Adipocyte (in vitro differentiated cells): Measurements from ENCODE around the gene PSPC1.
"Not testable (repeated sequence)": the region's sequence is repeated elsewhere in the genome, so short reads cannot be mapped to it uniquely, and the experiment has no call there.

Experiments used
- DNase-seq: peaks from one replicate; pipeline ENCODE4 v3.0.0-alpha.2; 2015; ENCODE audit warnings: low read depth
- H3K27me3 ChIP-seq: replicated peaks from 2 replicates; pipeline ENCODE4 v1.7.0; 2013; ENCODE audit warnings: mild to moderate bottlenecking, low read length, moderate library complexity; ENCODE audit not compliant: control insufficient read depth, insufficient read depth
- H3K36me3 ChIP-seq: 2 replicates; pipeline ENCODE4 v1.7.0; 2013; ENCODE audit warnings: low read length, mild to moderate bottlenecking, moderate library complexity; ENCODE audit not compliant: control insufficient read depth, insufficient read depth, severe bottlenecking
- H3K4me1 ChIP-seq: 2 replicates; pipeline ENCODE4 v1.7.0; 2013; ENCODE audit warnings: mild to moderate bottlenecking, low read length, moderate library complexity; ENCODE audit not compliant: control insufficient read depth, insufficient read depth
- H3K4me3 ChIP-seq: 2 replicates; pipeline ENCODE4 v1.7.0; 2013; ENCODE audit warnings: mild to moderate bottlenecking, low read length, moderate library complexity
- H3K9ac ChIP-seq: 2 replicates; pipeline ENCODE4 v1.7.0; 2013; ENCODE audit warnings: mild to moderate bottlenecking, low read length, moderate library complexity
- H3K9me3 ChIP-seq: 2 replicates; pipeline ENCODE4 v1.7.0; 2013; ENCODE audit warnings: mild to moderate bottlenecking, low read length, moderate library complexity; ENCODE audit not compliant: control insufficient read depth

PSPC1 gene

GRCh38 chr13:19759669-19760068 is 23.1 kb downstream of the PSPC1 start:
- DNase-seq = no peak
- Histone ChIP-seq H3K27me3 (no peaks in the 10 kb centered on the region), H3K9me3 (no peaks in the 10 kb centered on the region), H3K4me1 (peaks cover 5% of the 10 kb centered on the region), H3K4me3 (no peak overlapping the region), H3K9ac (no peak overlapping the region), H3K36me3 (peaks cover 48% of the 10 kb centered on the region)

GRCh38 chr13:19742643-19743042 is 40.1 kb downstream of the PSPC1 start:
- Histone ChIP-seq H3K9ac (no peak overlapping the region), H3K27me3 (no peaks in the 10 kb centered on the region), H3K36me3 (peaks cover 44% of the 10 kb centered on the region), H3K9me3 (no peaks in the 10 kb centered on the region), H3K4me3 (no peak overlapping the region), H3K4me1 (no peaks in the 10 kb centered on the region)
- DNase-seq = no peak

- Histone ChIP-seq H3K4me1 (no peaks in the 10 kb centered on the region), H3K27me3 (no peaks in the 10 kb centered on the region), H3K36me3 (peaks cover 51% of the 10 kb centered on the region), H3K4me3 (no peak overlapping the region), H3K9me3 (no peaks in the 10 kb centered on the region), H3K9ac (no peak overlapping the region)
- DNase-seq = no peak
These were observed 44.7 kb downstream of the PSPC1 start for GRCh38 chr13:19737844-19738557.

DNA sequence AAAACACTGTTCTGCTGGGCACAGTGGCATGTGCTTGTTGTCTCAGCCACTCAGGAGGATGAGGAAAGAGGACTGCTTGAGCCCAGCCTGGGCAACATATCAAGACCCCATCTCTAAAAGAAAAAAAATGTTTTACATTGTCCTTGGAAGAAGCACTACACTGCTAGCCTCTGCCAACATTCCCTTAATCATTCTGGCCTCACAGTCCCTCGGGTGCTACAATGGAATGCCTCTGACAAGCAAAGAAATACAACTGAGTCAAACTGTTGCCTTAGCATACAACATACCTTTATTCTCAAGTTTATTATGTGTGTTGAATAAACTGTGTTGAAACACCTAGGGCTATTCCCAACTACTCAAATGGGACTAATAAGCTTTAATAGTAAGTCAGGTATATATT is 56.1 kb downstream of the PSPC1 start:
- DNase-seq = peak; percentile 35
- Histone ChIP-seq H3K4me3 (no peak overlapping the region), H3K9me3 (no peaks in the 10 kb centered on the region), H3K36me3 (peaks cover 44% of the 10 kb centered on the region), H3K9ac (no peak overlapping the region), H3K4me1 (peaks cover 24% of the 10 kb centered on the region), H3K27me3 (no peaks in the 10 kb centered on the region)

- Histone ChIP-seq H3K27me3 (no peaks in the 10 kb centered on the region), H3K4me1 (peaks cover 24% of the 10 kb centered on the region), H3K36me3 (peaks cover 45% of the 10 kb centered on the region), H3K4me3 (no peak overlapping the region), H3K9me3 (no peaks in the 10 kb centered on the region), H3K9ac (no peak overlapping the region)
- no peak for DNase-seq
These were observed 57.4 kb downstream of the PSPC1 start for GRCh38 chr13:19725320-19725719.

DNA sequence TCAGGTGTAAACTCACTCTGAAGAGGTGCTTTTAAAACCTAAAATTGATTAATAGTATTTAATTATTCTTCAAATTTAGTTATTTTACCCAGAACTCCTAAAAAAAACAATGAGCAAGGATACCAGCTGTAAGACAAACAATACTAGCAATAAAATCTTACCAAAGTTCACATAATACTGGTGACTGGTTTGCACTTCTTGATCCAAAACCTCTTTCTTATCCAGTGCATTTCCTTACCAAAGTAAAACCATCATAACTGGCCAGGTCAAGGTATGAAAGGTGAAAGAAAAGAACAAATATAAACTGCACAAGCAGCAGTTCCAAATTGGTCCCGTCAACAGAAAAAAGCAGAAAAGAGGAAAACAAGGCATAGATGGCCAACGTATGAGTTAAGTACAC is 62.7 kb downstream of the PSPC1 start:
- H3K9ac ChIP-seq = no peak overlapping the region
- DNase-seq = no peak
- peaks cover 28% of the 10 kb centered on the region for H3K36me3 ChIP-seq
- H3K27me3 ChIP-seq = no peaks in the 10 kb centered on the region
- no peaks in the 10 kb centered on the region for H3K9me3 ChIP-seq
- peaks cover 7% of the 10 kb centered on the region for H3K4me1 ChIP-seq
- H3K4me3 ChIP-seq = no peak overlapping the region

- no peaks in the 10 kb centered on the region for H3K4me1 ChIP-seq
- H3K27me3 ChIP-seq = no peaks in the 10 kb centered on the region
- no peak overlapping the region for H3K9ac ChIP-seq
- H3K36me3 ChIP-seq = peaks cover 32% of the 10 kb centered on the region
- H3K4me3 ChIP-seq = no peak overlapping the region
- peak; percentile 19 for DNase-seq
- no peaks in the 10 kb centered on the region for H3K9me3 ChIP-seq
These were observed 69.4 kb downstream of the PSPC1 start for GRCh38 chr13:19713186-19713965.

DNA sequence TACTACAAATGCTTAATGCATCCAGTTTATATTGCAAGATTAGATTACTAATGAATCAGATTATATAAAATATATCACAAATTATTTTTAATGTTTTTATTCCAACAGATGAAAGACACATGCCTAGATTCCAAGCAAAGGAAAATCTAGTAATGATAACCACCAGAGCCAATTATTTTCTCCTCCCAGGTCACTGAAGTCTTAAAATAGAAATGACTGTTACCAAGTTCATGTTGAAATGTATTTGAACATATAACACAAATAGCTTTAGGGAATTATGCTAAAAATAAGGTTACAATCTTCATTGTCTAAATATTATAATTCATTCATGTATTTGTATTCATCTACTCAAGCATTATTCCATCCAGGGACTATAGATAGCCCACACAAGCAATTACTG is 73.0 kb downstream of the PSPC1 start:
- H3K4me1 ChIP-seq, DNase-seq, H3K4me3 ChIP-seq, H3K9ac ChIP-seq, H3K9me3 ChIP-seq, H3K27me3 ChIP-seq: not testable (repeated sequence)
- peaks cover 18% of the 10 kb centered on the region for H3K36me3 ChIP-seq

- peaks cover 11% of the 10 kb centered on the region for H3K36me3 ChIP-seq
- H3K9ac ChIP-seq, H3K4me1 ChIP-seq, H3K4me3 ChIP-seq, H3K9me3 ChIP-seq, H3K27me3 ChIP-seq: not testable (repeated sequence)
- peak; percentile 52 for DNase-seq
These were observed 73.7 kb downstream of the PSPC1 start for GRCh38 chr13:19709039-19709438.

DNA sequence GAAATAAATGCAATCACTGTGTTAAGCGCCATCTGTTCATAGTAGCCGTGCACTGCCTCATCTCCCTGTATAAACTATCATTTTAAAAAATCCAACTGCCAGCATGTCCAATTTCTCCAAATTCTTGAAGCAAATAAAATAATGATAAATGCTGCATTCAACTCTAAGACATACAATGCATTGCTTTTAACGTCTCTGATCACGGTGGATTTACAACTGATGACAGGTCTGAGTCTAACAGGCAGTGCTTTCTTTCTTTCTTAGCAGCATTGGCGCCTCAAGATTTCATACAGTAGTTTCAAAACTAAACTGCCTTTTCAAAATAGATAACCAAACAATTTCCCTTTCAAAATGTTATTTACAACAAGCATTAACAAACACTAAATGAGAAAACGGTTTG is 78.5 kb downstream of the PSPC1 start:
- not testable (repeated sequence) for H3K9me3 ChIP-seq, H3K27me3 ChIP-seq, H3K4me1 ChIP-seq

GRCh38 chr13:19701619-19702018 is 81.1 kb downstream of the PSPC1 start:
- H3K4me1 ChIP-seq, H3K4me3 ChIP-seq, H3K27me3 ChIP-seq, H3K36me3 ChIP-seq, H3K9me3 ChIP-seq, H3K9ac ChIP-seq: not testable (repeated sequence)
- DNase-seq = peak; percentile 17

More for the DNA sequence above, 78.5 kb downstream of the PSPC1 start:
- H3K36me3 ChIP-seq, DNase-seq, H3K9ac ChIP-seq, H3K4me3 ChIP-seq: not testable (repeated sequence)
